ENCODE results near the gene CTRB2.
"Not testable (repeated sequence)": the region's sequence is repeated elsewhere in the genome, so short reads cannot be mapped to it uniquely, and the experiment has no call there.

CTRB2 gene

GRCh38 chr16:75241955-75242354, 35.0 kb upstream of the CTRB2 start:
- no peak for DNase-seq

GRCh38 chr16:75241412-75241811, 34.5 kb upstream of the CTRB2 start:
- DNase-seq = no peak

GRCh38 chr16:75240633-75241032, 33.7 kb upstream of the CTRB2 start:
- DNase-seq = not testable (repeated sequence)

- DNase-seq = no peak
Observed at GRCh38 chr16:75239542-75240122, 32.7 kb upstream of the CTRB2 start.

- DNase-seq = no peak
Observed at GRCh38 chr16:75238853-75239541, 32.0 kb upstream of the CTRB2 start.

GRCh38 chr16:75238132-75238852, 31.3 kb upstream of the CTRB2 start:
- DNase-seq = no peak

- DNase-seq = no peak
Observed at GRCh38 chr16:75237398-75238131, 30.6 kb upstream of the CTRB2 start.

GRCh38 chr16:75236736-75237397, 29.9 kb upstream of the CTRB2 start:
- DNase-seq = no peak

- peak; percentile 25 for DNase-seq
Observed at GRCh38 chr16:75236232-75236631, 29.3 kb upstream of the CTRB2 start.

- no peak for DNase-seq
Observed at GRCh38 chr16:75235721-75236193, 28.8 kb upstream of the CTRB2 start.

- DNase-seq = no peak
Observed at GRCh38 chr16:75234856-75235696, 28.1 kb upstream of the CTRB2 start.

- DNase-seq = no peak
Observed at GRCh38 chr16:75233611-75233938, 26.6 kb upstream of the CTRB2 start.

GRCh38 chr16:75231570-75231969, 24.6 kb upstream of the CTRB2 start:
- DNase-seq = no peak

- no peak for DNase-seq
Observed at GRCh38 chr16:75230471-75231110, 23.6 kb upstream of the CTRB2 start.

GRCh38 chr16:75229172-75230031, 22.4 kb upstream of the CTRB2 start:
- DNase-seq = no peak

GRCh38 chr16:75228143-75228976, 21.4 kb upstream of the CTRB2 start:
- no peak for DNase-seq

GRCh38 chr16:75227361-75228142, 20.6 kb upstream of the CTRB2 start:
- no peak for DNase-seq

- DNase-seq = no peak
Observed at GRCh38 chr16:75226550-75227360, 19.8 kb upstream of the CTRB2 start.

Data from activated naive CD4-positive, alpha-beta T cell treated with Interleukin-2 at 50 U/mL for 16 hours (primary cell).